ENCODE data around the gene PLRG1. TPM values are rescaled to one million over a fixed set of nuclear protein-coding genes. Genes with fewer than 3 reads are reported as not detected.

The PLRG1 gene

DNA sequence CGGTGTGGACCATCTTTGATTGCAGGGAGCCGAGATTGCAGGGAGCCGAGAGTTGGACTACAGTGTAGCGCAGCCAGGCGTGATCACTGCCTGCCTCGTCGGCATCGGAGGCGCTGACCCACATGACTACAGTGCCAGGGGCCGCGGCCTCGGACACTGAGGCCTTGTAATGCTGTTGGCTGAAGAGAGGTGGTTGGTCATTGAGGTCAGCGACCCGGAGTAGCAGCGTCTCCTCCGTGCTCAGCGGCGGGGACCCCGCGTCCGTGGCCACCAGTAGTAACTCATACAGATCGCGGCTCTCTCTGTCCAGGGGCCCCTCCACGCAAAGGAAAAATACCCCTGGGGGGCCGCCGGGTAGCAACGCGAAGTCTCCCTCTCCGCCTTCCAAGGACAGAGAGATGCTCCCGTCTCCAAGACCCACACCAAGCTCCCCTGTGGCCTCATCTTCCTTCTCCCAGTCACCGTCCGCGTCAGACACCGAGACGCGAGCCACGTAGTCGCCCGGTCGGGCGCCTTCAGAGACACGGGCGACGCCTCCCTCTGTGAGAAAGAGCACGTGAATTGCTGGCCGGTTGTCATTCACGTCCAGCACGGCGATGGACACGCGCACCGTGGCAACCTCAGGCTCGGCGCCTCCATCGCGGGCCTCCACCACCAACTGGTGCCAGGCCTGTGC, 60.5 kb downstream of the PLRG1 start:
- no peak overlapping the region for H3K4me2 ChIP-seq (ENCODE audit: low read length)
- H4K8ac ChIP-seq (ENCODE audit: low read depth, low read length) = no peak overlapping the region
- no peak overlapping the region for H3K4ac ChIP-seq (ENCODE audit: low read depth, low read length)
- no peak overlapping the region for H4K5ac ChIP-seq (ENCODE audit: low read length)
- no peak overlapping the region for H3K4me3 ChIP-seq (ENCODE audit: low read length)
- H3K56ac ChIP-seq (ENCODE audit: low read length) = no peak overlapping the region
- H2AK5ac ChIP-seq (ENCODE audit: low read length) = no peak overlapping the region
- H2BK15ac ChIP-seq (replicated peaks; ENCODE audit: low read depth) = no peak overlapping the region
- no peaks in the 10 kb centered on the region for H3K36me3 ChIP-seq (ENCODE audit: control insufficient read depth, insufficient read depth, low read length)
- no peak for DNase-seq
- H3K23ac ChIP-seq (ENCODE audit: low read length) = no peak overlapping the region
- WGBS (ENCODE audit: extremely low coverage, insufficient coverage, low lambda C conversion rate) = no CpG with 5 or more reads among the region's 56 CpGs
- no peak overlapping the region for H3K27ac ChIP-seq (ENCODE audit: low read depth, low read length)
- H3K9ac ChIP-seq (ENCODE audit: low read length) = no peak overlapping the region
- no peaks in the 10 kb centered on the region for H3K79me2 ChIP-seq (ENCODE audit: control insufficient read depth, insufficient read depth, low read length)
- H3K27me3 ChIP-seq (ENCODE audit: insufficient read depth, low read length, poor library complexity) = peaks cover 18% of the 10 kb centered on the region
- no peak overlapping the region for H2BK120ac ChIP-seq (ENCODE audit: low read depth, low read length)
- no peaks in the 10 kb centered on the region for H3K79me1 ChIP-seq (ENCODE audit: low read length)
- no peak overlapping the region for H2BK5ac ChIP-seq (ENCODE audit: low read length)
- H3K18ac ChIP-seq (ENCODE audit: low read length) = no peak overlapping the region
- H3K4me1 ChIP-seq (ENCODE audit: control insufficient read depth, low read depth, low read length) = no peaks in the 10 kb centered on the region

DNA sequence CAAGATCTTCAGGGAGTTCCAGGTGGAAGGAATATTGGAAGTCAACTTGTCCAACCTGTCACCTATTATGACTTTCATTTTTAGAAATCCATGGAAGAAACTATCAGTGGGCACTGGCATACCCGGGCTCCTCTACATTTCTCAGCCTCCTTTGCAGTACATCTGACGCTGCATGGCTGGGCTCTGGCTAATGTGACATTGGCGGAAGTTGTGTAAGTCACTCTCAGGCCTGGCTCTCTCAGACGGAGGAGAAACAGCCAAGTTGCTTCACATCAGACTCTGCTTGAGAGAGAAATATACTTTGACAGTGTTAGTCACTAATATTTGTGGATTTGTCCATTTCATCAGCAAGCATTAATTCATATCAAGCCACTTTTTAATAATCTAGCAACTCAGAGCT, 63.1 kb downstream of the PLRG1 start:
- Histone ChIP-seq H3K27ac (ENCODE audit: low read depth, low read length) (no peak overlapping the region), H2AK5ac (ENCODE audit: low read length) (no peak overlapping the region), H3K4me2 (ENCODE audit: low read length) (no peak overlapping the region), H3K9ac (ENCODE audit: low read length) (no peak overlapping the region), H3K18ac (ENCODE audit: low read length) (no peak overlapping the region), H3K79me2 (ENCODE audit: control insufficient read depth, insufficient read depth, low read length) (no peaks in the 10 kb centered on the region), H3K4me3 (ENCODE audit: low read length) (no peak overlapping the region), H3K4ac (ENCODE audit: low read depth, low read length) (no peak overlapping the region), H3K4me1 (ENCODE audit: control insufficient read depth, low read depth, low read length) (no peaks in the 10 kb centered on the region), H3K79me1 (ENCODE audit: low read length) (no peaks in the 10 kb centered on the region), H3K56ac (ENCODE audit: low read length) (no peak overlapping the region), H4K5ac (ENCODE audit: low read length) (no peak overlapping the region), H3K23ac (ENCODE audit: low read length) (no peak overlapping the region), H4K8ac (ENCODE audit: low read depth, low read length) (no peak overlapping the region), H2BK15ac (replicated peaks; ENCODE audit: low read depth) (no peak overlapping the region), H2BK120ac (ENCODE audit: low read depth, low read length) (no peak overlapping the region), H3K36me3 (ENCODE audit: control insufficient read depth, insufficient read depth, low read length) (no peaks in the 10 kb centered on the region), H3K27me3 (ENCODE audit: insufficient read depth, low read length, poor library complexity) (peaks cover 12% of the 10 kb centered on the region), H2BK5ac (ENCODE audit: low read length) (no peak overlapping the region)
- no peak for DNase-seq
- no CpG with 5 or more reads among the region's 4 CpGs for WGBS (ENCODE audit: extremely low coverage, insufficient coverage, low lambda C conversion rate)

- Histone ChIP-seq H2BK5ac (ENCODE audit: low read length) (no peak overlapping the region), H2BK15ac (replicated peaks; ENCODE audit: low read depth) (no peak overlapping the region), H3K56ac (ENCODE audit: low read length) (no peak overlapping the region), H3K79me2 (ENCODE audit: control insufficient read depth, insufficient read depth, low read length) (no peaks in the 10 kb centered on the region), H4K8ac (ENCODE audit: low read depth, low read length) (no peak overlapping the region), H3K18ac (ENCODE audit: low read length) (no peak overlapping the region), H3K36me3 (ENCODE audit: control insufficient read depth, insufficient read depth, low read length) (no peaks in the 10 kb centered on the region), H3K4me2 (ENCODE audit: low read length) (no peak overlapping the region), H3K23ac (ENCODE audit: low read length) (no peak overlapping the region), H4K5ac (ENCODE audit: low read length) (no peak overlapping the region), H3K79me1 (ENCODE audit: low read length) (no peaks in the 10 kb centered on the region), H2BK120ac (ENCODE audit: low read depth, low read length) (no peak overlapping the region), H3K27ac (ENCODE audit: low read depth, low read length) (no peak overlapping the region), H3K4ac (ENCODE audit: low read depth, low read length) (no peak overlapping the region), H3K4me1 (ENCODE audit: control insufficient read depth, low read depth, low read length) (no peaks in the 10 kb centered on the region), H3K9ac (ENCODE audit: low read length) (no peak overlapping the region), H3K4me3 (ENCODE audit: low read length) (no peak overlapping the region), H2AK5ac (ENCODE audit: low read length) (no peak overlapping the region), H3K27me3 (ENCODE audit: insufficient read depth, low read length, poor library complexity) (peaks cover 8% of the 10 kb centered on the region)
- no CpG with 5 or more reads among the region's 4 CpGs for WGBS (ENCODE audit: extremely low coverage, insufficient coverage, low lambda C conversion rate)
- no peak for DNase-seq
Measured at GRCh38 chr4:154485127-154485773, 65.0 kb downstream of the PLRG1 start.

Small RNA genes within 50 kb of the gene (small RNA-seq; reads per million reads assigned to genes)
- gene RNU6-1285P (ENCODE audit: insufficient read depth) = not detected

All from mesendoderm (in vitro differentiated cells).